Stimulated activated CD4-positive, alpha-beta T cell treated with anti-CD3 and anti-CD28 coated beads, Interleukin-12 subunit alpha, Interleukin-12 subunit beta, amount 100 ng/mL, for 24 hours (primary cell): ENCODE results near the gene RTN4.
"Not testable (repeated sequence)": the region's sequence is repeated elsewhere in the genome, so short reads cannot be mapped to it uniquely, and the experiment has no call there.

ENCODE experiments used
- DNase-seq, 2 experiments: peaks; one replicate each; pipeline ENCODE4 v3.0.0-alpha.2; 2020; ENCODE audit warnings: low read depth in 2 of 2

The RTN4 gene

DNA sequence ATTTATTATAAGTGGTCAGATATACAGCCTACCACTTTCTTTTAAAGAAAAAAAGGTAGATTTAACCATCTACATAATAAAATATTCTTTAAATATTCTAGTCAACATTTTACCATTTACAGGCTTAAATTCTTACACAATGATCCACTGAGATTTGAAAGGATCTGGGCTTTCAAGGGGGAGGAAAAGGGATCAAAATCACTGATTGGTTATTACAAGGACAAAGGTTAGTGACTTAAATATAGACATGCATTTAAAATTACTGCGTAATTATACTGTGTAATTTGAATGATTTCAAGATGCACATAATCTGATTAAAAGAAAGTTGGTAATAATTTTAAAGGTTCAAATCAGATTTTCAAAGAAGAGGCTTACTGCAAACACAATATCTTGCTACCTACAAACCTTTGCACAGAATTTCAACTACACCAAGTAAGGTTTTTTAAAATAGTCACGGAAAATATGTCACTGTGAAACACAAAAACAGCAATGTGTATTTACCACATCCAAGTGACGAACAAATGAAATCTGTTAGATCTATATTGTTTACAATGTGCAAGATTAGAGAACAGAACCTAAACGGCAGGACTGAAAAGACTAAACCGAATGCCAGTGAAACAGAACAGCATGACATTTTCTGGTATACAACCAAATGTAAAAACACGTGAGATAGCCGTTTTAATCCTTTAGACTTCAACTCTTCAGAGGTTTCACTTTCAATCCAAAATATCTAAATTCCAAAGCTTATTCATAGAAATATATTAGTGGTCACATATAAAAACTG is 40.8 kb downstream of the RTN4 start:
- DNase-seq = no peak

- DNase-seq = no peak
These were observed 43.9 kb downstream of the RTN4 start for GRCh38 chr2:55006306-55006705.

DNA sequence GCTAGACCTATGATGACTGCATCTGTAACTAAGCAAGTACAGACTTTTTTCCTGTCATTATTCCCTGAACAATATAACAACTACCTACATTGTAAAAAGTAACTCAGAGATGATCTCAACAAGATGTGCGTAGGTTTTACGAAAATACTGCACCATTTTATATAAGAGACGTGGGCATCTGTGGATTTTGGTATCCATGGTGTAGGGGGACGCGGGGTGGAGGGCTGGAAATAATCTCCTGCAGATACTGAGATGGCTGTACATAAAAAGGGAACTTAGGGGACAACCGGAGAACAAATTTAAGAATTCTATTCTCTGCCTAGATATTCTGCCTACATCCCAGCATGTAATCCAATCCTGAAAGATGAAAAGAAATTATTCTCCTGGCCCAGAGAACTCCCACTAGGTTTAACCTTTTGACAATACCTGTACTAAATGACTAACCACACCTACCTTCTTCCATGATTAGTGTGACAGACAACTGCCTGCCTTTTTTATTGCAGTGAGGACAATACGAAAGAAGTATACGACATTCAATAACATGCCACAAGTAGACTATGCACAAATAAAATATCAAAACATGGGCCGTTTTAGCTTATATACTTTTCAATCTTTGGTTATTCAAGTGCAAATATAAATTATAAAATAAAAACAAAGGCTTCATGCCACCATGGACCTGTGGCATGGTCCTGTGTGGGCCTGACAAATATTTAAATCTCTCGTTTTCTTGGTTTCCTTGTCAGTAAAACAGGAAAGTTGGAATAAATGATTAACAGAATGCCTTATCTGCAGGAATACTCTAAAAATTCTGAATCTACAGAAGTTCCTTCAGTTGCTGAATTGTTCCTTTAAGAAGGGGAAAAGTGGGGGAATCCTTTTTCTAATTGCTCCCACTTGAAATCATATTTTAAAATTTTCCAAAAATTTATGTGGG is 46.3 kb downstream of the RTN4 start:
- no peak for DNase-seq

DNA sequence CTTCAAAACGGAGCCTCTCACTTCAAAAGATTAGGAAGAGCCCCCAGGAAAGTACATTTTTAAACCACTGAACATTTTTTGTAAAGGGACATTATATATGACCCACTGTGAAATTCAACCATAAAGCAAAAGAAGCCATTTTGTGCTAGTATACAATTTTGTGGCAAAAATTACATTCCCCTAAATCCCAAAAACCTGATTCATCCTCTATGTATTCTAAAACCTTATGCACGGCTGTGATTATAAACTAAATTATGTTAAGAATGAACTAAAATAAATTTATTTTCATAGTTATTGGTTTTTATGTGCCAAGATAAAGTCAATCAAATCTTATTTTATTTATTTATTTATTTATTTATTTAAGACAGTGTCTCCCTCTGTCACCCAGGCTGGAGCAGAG is 48.5 kb downstream of the RTN4 start:
- DNase-seq = no peak

DNA sequence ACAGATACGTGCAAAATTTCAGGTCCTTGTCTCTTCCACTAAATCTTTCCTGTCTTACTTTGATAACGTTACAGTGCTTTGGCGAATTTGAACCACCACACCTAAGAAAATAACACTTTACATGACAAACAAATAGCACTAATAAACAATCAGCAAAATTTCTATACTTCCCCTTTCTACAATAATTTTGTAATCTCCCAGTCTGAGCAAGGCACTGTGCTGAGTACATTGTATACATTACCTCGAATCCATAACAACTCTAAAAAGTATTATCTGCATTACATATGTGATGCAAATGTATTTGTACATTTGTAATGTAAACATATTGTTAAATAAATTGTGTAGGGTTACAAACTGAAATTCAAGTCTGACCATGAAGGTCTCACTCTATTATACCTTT is 49.9 kb downstream of the RTN4 start:
- no peak for DNase-seq

DNA sequence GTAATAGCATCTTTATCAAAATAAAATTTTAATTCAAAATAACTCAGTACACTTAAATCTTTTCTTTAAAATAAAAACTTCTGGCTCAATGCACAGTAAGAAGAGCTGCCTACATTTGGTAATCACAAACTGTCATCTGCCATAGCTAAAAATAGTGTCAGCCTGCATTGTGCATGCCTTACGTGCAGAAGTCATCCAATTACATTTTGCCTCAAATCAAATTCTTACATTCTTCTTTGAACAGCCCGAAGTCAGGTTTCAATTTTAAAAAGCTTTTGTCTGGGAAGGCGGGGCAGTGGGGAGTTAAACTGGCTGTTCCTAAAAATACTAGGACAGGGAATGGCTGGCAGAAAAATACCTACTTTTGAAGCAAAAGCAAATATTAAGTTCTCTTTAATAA is 51.1 kb downstream of the RTN4 start:
- DNase-seq = no peak

DNA sequence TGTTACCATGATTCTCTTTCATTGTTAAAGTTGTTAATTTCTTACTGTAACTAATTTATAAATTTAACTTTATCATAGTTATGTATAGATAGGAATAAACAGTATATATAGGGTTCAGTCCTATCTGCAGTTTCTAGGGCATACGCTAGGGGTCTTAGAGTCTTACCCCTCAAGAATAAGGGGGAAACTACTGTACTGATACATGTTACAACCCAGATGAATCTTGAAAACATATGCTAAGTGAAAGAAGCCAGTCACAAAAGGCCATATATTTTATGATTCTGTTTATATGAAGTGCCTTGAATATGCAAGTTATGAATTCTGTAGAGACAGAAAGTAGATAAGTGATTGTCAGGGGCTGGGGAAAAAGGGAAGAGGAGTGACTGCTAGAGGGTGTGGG is 52.4 kb downstream of the RTN4 start:
- DNase-seq = no peak

- DNase-seq = no peak
These were observed 54.7 kb downstream of the RTN4 start for GRCh38 chr2:54995553-54995952.

GRCh38 chr2:54990694-54991093 is 59.6 kb downstream of the RTN4 start:
- not testable (repeated sequence) for DNase-seq

DNA sequence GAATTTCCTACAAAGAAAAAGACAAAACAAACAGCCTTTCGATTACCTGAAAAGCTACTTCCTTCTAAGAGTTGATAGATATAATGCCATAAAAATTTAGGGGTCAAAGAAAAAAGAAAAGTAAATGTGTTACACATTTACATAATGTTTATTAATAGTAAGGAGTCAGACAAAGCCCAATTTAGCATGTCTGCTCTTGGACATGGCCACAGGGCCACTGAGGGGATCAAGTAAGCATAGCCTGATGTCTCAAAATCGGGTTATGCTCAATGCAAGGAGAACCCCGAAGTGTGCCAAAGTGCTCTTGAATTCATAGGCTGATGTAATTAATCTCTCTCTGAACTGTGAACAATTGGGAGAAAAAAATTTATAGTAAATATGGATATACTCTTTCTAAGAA is 61.6 kb downstream of the RTN4 start:
- no peak for DNase-seq

DNA sequence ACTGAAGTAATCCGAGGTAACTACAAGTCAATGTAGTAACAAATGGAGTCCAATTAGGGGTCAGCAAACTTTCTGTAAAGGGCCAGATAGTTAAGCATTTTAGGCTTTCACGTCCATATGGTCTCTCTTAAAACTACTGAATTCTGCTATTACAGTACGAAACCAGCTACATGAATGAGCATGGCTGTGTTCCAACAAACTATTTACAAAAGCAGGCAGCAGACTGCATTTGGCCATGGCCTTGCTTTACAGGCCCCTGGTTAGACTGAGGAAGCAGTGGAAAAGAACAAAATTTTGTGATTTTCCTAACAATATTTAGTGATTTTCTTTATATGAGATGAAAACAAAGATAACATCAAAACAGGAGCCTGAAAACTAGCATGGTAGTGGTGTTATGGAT is 64.0 kb downstream of the RTN4 start:
- DNase-seq = no peak

- DNase-seq = no peak
These were observed 65.8 kb downstream of the RTN4 start for GRCh38 chr2:54984476-54984875.

- DNase-seq = no peak
These were observed 66.7 kb downstream of the RTN4 start for GRCh38 chr2:54983345-54984220.

DNA sequence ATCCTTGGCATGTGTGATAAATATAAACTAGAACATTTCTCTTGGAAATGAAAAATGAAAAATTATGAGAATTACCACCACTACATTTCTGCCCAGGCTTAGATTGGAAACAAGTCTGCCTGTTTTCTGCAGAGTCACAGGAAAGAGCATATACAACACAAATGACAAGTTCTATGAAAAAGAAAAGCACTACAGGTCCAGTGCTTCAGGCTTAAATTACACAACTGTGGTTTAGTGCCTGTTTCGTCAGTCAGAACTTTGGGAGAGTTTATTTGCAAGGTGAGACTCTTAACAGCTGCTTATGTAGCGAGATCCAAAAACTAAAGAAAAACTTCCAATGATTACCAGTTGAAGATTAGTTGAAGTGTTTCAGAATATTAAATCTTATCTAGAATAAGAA is 68.9 kb downstream of the RTN4 start:
- DNase-seq = no peak

DNA sequence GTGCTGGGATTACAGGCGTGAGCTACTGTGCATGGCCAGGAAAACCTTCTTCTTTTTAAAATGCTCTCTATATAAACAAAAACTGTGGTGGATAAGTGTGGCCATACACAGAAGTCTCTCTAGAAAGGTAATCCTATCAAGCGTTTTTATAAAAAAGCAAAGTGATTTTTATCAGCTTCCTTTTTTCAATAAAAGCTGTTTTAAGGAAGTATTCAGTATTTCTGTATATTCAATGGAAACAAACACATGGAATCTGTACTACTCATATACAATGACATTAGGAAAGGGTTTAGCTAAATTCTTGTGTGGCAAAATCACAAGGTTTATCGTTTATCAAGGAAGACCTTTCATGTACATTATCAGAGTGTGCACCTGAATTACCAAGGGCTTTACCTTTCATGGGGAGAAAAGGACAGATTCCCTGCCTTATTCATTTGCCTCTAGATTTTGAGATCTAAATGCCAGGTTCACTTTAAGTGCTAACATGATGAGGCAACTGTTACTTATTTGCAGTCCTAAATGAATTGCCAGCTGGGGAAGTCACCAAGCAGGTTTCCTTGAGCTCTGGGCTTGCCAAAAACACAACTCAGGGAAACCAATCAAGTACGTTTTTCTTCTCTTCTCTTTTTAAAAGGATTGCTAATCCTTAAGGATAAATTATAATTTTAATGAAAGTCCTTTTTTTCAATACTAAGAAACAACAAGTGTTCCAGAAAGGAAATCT is 70.8 kb downstream of the RTN4 start:
- DNase-seq = no peak

DNA sequence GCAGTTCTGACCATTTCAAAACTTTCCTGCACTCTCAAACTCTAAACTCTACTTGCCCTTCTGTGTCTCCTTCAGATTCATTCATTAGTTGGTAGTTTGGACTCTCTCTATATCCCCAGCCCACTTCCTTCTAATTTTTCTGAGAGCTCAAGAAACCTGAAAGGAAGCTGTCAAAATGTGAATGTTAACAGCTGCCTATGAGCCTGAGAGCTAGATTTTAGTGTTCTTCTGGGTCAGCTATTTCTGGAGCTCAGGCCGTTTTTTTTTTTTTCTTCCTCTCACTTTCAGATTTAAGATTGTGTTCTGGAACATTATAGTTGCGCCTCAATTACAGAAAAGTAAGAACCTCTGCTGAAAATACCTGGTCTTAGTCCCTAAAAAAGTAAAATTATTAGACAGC is 73.1 kb downstream of the RTN4 start:
- no peak for DNase-seq

DNA sequence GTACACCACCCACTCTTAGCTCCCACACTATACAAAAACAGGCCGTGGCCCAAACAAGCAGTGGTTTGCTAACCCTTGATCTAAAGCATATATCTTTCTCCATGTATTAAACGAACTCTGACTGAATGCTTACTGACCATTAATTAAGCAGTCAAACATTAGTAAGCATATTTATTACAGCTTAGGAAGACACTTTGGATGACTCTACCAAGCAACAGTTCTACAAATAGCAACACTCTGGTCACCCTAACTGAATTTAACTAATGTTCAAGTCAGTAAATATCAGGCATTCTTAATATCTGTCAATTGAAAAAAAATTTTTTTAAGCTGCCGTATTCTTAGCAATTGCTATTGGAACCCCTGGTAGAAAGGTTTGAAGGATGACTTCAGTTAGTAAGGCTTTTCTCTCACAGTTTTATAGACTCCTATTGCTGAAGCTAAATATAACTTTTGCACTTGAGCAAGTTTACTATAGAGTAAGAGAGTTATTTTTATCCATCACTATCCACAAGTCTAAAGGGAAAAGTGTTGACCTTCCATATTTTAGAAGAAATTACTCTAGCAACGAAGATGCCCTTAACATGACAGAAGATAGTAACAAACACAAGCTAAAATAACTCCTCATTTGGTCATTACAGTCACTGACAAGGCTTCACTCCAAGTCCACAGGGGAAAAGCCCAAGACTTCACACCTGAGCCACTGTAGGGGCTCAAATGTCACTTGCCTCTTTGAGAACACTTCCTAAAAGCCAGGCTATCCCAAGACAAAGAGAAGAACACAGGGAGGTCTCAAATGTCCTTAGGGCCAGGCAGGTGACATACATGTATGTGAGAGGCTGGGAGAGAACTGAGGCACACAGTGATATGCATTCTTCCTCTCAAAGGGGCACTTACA is 74.4 kb downstream of the RTN4 start:
- no peak for DNase-seq

- no peak for DNase-seq
These were observed 75.1 kb downstream of the RTN4 start for GRCh38 chr2:54975175-54975574.

GRCh38 chr2:54969940-54970338 is 80.3 kb downstream of the RTN4 start:
- DNase-seq = no peak

GRCh38 chr2:54969295-54969939 is 80.8 kb downstream of the RTN4 start:
- no peak for DNase-seq
